Skeletal muscle satellite cell (primary cell): ENCODE measurements around the gene HMGB3. TPM values are rescaled to one million over a fixed set of nuclear protein-coding genes. Genes with fewer than 3 reads are reported as not detected.

ENCODE experiments used
- H3K27me3 ChIP-seq: 2 replicates; pipeline ENCODE4 v1.7.0; 2013; ENCODE audit warnings: low read length; ENCODE audit not compliant: control insufficient read depth, insufficient read depth
- H3K36me3 ChIP-seq: 2 replicates; pipeline ENCODE4 v1.7.0; 2013; ENCODE audit warnings: mild to moderate bottlenecking, control low read depth, low read length; ENCODE audit not compliant: insufficient read depth
- H3K4me1 ChIP-seq: 2 replicates; pipeline ENCODE4 v1.7.0; 2013; ENCODE audit warnings: low read length; ENCODE audit not compliant: control insufficient read depth, insufficient read depth
- H3K4me2 ChIP-seq: 2 replicates; pipeline ENCODE4 v1.7.0; 2013; ENCODE audit warnings: mild to moderate bottlenecking, low read length
- H3K4me3 ChIP-seq: 2 replicates; pipeline ENCODE4 v1.7.0; 2013; ENCODE audit warnings: low read length
- H3K9ac ChIP-seq: 2 replicates; pipeline ENCODE4 v1.7.0; 2013; ENCODE audit warnings: mild to moderate bottlenecking, low read depth, low read length, moderate library complexity
- H3K9me3 ChIP-seq: replicated peaks from 2 replicates; pipeline ENCODE4 v1.7.0; 2013; ENCODE audit warnings: mild to moderate bottlenecking, control low read depth, low read length
- total RNA-seq: library from RNA; depleted of rRNA; stranded (reverse); fragments of >200 nt; gene quantifications from 2 replicates; pipeline ENCODE4 v1.2.3, GENCODE V29; 2012; rRNA removed

HMGB3 gene
- 8.9 and 9.2 TPM in 2 replicates for total RNA-seq

DNA sequence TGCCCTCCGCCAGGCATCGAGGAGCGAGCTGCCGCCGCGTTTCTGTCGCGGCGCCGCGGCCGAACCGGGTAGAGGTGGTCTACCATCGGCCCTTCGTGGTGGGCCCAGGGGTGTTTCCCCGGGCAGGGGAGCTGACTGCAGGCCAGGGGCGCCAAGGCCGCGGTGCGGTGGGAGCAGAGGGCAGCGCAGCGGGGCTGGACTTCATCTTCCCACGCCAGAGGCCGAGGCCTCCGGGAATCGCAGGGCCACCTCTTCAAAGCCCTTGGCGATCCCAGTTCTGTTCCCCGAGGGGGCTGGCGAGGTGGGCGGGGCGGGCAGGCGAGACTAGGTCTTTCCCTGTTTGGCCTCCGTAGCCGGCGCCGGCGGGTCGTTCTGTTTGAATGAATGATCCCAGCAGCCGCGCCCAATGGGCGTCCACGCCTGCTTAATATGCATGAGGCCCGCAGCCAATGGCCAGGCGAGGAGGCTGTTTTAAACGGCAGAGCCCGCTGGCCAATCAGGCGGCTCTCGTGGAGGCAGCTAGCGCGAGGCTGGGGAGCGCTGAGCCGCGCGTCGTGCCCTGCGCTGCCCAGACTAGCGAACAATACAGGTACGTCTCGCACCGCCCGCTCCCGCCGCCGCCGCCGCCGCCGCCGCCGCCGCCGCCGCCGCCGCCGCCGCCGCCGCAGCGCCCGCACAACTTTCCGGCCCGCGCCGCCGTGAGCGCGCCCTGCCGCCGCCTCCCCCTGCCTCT, at the start of gene HMGB3:
TSS of gene HMGB3 (plus strand) at position 548 of the 733 bp plus-strand sequence. CDS start 2,265 bp downstream, outside the sequence.
- Histone ChIP-seq H3K4me1 (peaks cover 5% of the 10 kb centered on the region), H3K9ac (peak within 1 kb of the TSS; percentile 83), H3K27me3 (no peaks in the 10 kb centered on the region), H3K36me3 (peaks cover 6% of the 10 kb centered on the region), H3K4me2 (peak within 1 kb of the TSS; percentile 97), H3K9me3 (no peaks in the 10 kb centered on the region), H3K4me3 (peak within 1 kb of the TSS; percentile 78)

- Histone ChIP-seq H3K9me3 (no peaks in the 10 kb centered on the region), H3K4me1 (peaks cover 14% of the 10 kb centered on the region), H3K4me3 (no peak overlapping the region), H3K27me3 (no peaks in the 10 kb centered on the region), H3K4me2 (no peak overlapping the region), H3K9ac (no peak overlapping the region), H3K36me3 (no peaks in the 10 kb centered on the region)
Measured at GRCh38 chrX:150933945-150934350, 49.2 kb upstream of the HMGB3 start.

DNA sequence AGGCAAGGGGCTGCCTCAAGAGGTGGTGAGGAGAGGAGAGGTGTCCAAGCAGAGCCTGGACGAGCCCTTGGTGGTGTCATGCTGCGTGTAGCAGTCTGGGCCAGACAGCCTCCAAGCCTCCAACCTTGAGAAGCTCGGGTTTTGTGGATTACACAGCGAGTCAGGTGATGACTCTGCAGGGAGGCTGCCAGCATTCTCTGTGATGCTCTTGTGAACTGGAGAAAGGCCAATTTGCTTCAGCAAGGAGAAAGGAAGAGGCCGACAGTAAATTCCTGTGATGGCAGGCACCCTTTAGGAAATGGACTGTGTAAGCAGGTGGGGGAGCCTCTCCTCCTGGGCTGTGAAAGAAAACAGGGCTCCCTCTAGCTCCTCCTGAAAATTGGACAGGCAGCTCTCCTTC, 48.7 kb upstream of the HMGB3 start:
- Histone ChIP-seq H3K9me3 (no peaks in the 10 kb centered on the region), H3K4me3 (no peak overlapping the region), H3K4me2 (no peak overlapping the region), H3K36me3 (no peaks in the 10 kb centered on the region), H3K27me3 (no peaks in the 10 kb centered on the region), H3K4me1 (peaks cover 14% of the 10 kb centered on the region), H3K9ac (no peak overlapping the region)

DNA sequence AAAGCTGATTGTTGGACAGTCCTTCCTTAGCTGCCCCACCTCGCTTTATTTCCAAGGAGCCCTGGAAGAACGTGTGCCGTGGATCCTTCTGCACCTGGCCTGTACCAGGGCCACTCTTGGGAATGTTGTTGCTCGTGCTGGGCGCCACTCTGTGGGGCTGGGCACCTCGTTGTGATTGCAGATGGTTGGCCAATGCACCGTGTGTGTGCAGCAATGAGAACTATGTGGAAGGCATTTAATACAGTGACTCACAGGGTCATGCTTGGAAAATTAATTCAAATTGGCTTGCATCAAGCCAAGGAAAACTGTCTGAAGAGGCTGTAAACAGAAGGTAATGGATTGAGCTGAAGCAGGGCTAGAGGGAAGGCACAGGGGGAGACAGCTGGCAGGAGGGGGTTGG, 47.7 kb upstream of the HMGB3 start:
- no peaks in the 10 kb centered on the region for H3K36me3 ChIP-seq
- H3K4me2 ChIP-seq: peak overlapping the region; percentile 24
- no peak overlapping the region for H3K9ac ChIP-seq
- no peak overlapping the region for H3K4me3 ChIP-seq
- H3K9me3 ChIP-seq: no peaks in the 10 kb centered on the region
- no peaks in the 10 kb centered on the region for H3K27me3 ChIP-seq
- H3K4me1 ChIP-seq: peaks cover 14% of the 10 kb centered on the region

DNA sequence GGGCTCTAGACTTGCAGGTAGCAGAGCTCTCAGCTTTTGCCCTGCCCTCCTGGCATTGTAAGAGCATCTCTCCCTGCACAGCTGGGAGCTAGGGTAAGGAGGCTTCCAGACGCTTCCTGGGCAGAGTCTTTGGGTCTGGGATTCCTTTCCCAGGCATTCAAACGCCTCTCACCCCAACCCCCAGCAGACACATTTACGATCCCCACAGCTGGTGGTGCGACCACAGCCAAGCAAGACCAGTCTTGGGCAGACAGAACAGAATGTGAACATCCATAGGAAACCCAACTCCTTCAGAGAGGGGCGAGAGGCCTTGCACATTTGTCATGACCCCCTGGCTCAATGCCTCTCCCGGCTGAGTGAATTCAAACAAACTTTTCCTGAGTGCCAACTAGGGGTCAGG, 46.6 kb upstream of the HMGB3 start:
- no peaks in the 10 kb centered on the region for H3K27me3 ChIP-seq

DNA sequence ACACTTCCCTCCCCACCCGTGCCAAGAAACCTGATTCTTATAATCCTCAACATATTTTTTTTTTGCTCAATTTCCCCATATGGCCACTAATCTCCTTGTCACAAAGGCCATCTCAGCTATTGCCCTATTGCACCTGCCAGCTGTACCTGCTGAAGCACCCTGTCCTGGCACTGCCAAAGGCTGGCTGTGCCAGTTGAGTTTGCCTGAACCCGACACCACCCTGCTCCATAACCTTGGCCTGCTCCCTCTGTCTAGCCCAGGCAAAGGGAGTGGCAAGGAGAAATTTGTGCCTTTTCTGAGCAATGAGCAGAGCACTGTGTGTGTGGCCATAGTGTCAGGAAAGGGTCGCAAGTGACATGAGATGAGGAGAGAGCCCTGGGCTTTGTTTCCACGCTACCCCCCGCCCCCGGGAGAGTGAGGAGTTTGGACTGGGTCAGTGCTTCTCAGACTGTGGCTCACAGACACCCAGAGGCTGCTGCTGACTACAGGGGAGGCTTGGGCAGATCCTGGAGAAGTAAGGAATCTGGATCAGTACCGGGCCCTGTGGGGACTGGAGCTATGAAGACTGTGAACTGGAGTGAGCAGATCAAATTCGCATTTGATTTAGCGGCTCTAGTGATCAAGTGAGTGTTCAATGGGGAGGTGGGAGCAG, 42.2 kb upstream of the HMGB3 start:
- H3K4me2 ChIP-seq: no peak overlapping the region
- H3K9me3 ChIP-seq: no peaks in the 10 kb centered on the region
- no peaks in the 10 kb centered on the region for H3K36me3 ChIP-seq
- no peaks in the 10 kb centered on the region for H3K27me3 ChIP-seq
- no peaks in the 10 kb centered on the region for H3K4me1 ChIP-seq
- H3K4me3 ChIP-seq: no peak overlapping the region
- no peak overlapping the region for H3K9ac ChIP-seq

More for the DNA sequence above, 46.6 kb upstream of the HMGB3 start:
- no peak overlapping the region for H3K4me3 ChIP-seq
- no peak overlapping the region for H3K9ac ChIP-seq
- no peaks in the 10 kb centered on the region for H3K9me3 ChIP-seq
- H3K4me2 ChIP-seq: no peak overlapping the region
- H3K4me1 ChIP-seq: peaks cover 14% of the 10 kb centered on the region
- no peaks in the 10 kb centered on the region for H3K36me3 ChIP-seq

DNA sequence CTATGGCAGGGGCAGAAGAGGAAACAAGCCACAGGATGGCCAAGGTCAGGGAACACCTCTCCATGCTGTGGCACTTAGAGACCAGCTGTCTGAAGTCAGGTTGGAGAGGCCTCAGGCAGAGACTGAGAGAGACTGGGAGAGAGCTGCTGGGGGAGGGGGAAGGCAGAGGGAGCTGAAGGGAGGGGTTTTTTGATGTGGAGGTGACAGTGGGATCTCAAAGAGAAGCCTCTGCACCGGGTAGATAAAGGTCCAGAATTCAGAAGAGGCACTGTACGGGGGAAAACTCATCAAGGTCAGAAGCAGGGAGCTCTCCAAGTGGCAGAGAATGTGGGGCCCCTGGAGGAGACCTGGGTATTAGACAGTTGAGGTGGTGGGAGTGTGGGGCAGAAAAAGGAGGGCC, 41.6 kb upstream of the HMGB3 start:
- no peak overlapping the region for H3K9ac ChIP-seq
- H3K4me2 ChIP-seq: no peak overlapping the region
- no peak overlapping the region for H3K4me3 ChIP-seq
- no peaks in the 10 kb centered on the region for H3K9me3 ChIP-seq
- H3K27me3 ChIP-seq: no peaks in the 10 kb centered on the region
- H3K36me3 ChIP-seq: no peaks in the 10 kb centered on the region
- H3K4me1 ChIP-seq: no peaks in the 10 kb centered on the region

GRCh38 chrX:150942942-150943594, 40.1 kb upstream of the HMGB3 start:
- no peaks in the 10 kb centered on the region for H3K36me3 ChIP-seq
- no peaks in the 10 kb centered on the region for H3K27me3 ChIP-seq
- H3K9ac ChIP-seq: no peak overlapping the region
- no peak overlapping the region for H3K4me3 ChIP-seq
- H3K4me2 ChIP-seq: no peak overlapping the region
- H3K9me3 ChIP-seq: no peaks in the 10 kb centered on the region
- H3K4me1 ChIP-seq: no peaks in the 10 kb centered on the region

DNA sequence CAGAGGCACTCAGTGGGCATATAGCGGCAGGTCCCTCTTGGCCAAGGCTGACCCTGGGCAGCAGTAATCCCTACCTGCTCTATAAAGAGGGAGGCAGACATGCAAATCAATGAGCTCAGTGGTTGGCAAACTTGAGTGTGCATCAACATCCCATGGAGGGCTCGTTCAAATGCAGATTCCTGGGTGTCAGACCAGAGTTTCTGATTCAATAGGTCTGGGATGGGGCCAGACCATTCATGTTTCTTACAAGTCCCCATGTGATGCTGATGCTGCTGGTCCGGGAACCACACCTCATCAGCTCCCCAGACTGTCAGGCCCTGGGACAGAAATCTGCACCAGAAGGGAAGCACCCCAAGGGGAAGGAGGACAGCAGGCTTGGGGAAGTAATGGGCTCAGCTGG, 38.9 kb upstream of the HMGB3 start:
- no peak overlapping the region for H3K4me2 ChIP-seq
- no peaks in the 10 kb centered on the region for H3K36me3 ChIP-seq
- H3K4me1 ChIP-seq: no peaks in the 10 kb centered on the region
- H3K27me3 ChIP-seq: no peaks in the 10 kb centered on the region
- H3K9me3 ChIP-seq: no peaks in the 10 kb centered on the region
- H3K4me3 ChIP-seq: no peak overlapping the region
- H3K9ac ChIP-seq: no peak overlapping the region

DNA sequence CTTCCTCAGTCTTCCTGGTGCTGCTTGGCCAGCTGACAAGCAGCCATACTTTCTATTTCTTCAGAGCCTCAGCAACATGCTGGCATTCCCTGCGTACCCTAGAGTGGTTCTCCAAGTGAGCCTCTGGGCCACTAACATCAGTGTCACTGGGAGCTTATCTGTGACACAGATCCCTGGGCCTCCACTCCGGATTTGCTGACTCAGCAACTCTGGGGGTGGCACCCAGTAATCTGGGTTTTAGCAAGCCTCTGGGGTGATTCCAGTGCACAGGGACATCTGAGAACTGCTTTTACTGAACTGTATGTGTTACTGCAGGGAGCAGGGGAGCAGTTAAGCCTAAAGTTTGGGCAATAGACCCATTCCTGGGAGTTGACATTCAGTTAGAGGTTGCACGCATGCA, 28.2 kb upstream of the HMGB3 start:
- Histone ChIP-seq H3K4me1 (no peaks in the 10 kb centered on the region), H3K36me3 (no peaks in the 10 kb centered on the region)

GRCh38 chrX:150955590-150955989, 27.5 kb upstream of the HMGB3 start:
- no peak overlapping the region for H3K9ac ChIP-seq
- no peak overlapping the region for H3K4me3 ChIP-seq
- H3K9me3 ChIP-seq: no peaks in the 10 kb centered on the region
- H3K4me2 ChIP-seq: no peak overlapping the region
- no peaks in the 10 kb centered on the region for H3K4me1 ChIP-seq
- H3K36me3 ChIP-seq: no peaks in the 10 kb centered on the region
- no peaks in the 10 kb centered on the region for H3K27me3 ChIP-seq

More for the DNA sequence above, 28.2 kb upstream of the HMGB3 start:
- H3K27me3 ChIP-seq: peaks cover 1% of the 10 kb centered on the region
- no peaks in the 10 kb centered on the region for H3K9me3 ChIP-seq
- H3K4me2 ChIP-seq: no peak overlapping the region
- H3K9ac ChIP-seq: no peak overlapping the region
- H3K4me3 ChIP-seq: no peak overlapping the region
